Calu3 (cell line): ENCODE results near the gene MLPH. TPM values are rescaled to one million over a fixed set of nuclear protein-coding genes. Genes with fewer than 3 reads are reported as not detected.

ENCODE experiments used
- BruUV-seq: library from RNA; stranded (reverse); fragments of 400-500 nt; replicated peaks from 2 replicates; lab custom pipeline; 2021; lab: Mats Ljungman, UMichigan
- CTCF ChIA-PET: fragments of 300-600 bp; sonication (Branson Sonifier 250); formaldehyde crosslinking; loops from one replicate; lab custom pipeline; 2022; ENCODE audit warnings: antibody characterized with exemption; lab: Charles Lee
- DNase-seq: peaks from one replicate; pipeline ENCODE4 v3.0.0; 2022
- H3K27ac Mint-ChIP-seq: one replicate; pipeline ENCODE4 v1.8.0; 2022; ENCODE audit warnings: mixed read lengths; ENCODE audit not compliant: unreplicated experiment
- H3K27me3 Mint-ChIP-seq: one replicate; pipeline ENCODE4 v1.8.0; 2022; ENCODE audit warnings: mixed read lengths; ENCODE audit not compliant: unreplicated experiment
- H3K36me3 Mint-ChIP-seq: one replicate; pipeline ENCODE4 v1.8.0; 2022; ENCODE audit warnings: mild to moderate bottlenecking, moderate library complexity, mixed read lengths; ENCODE audit not compliant: insufficient read depth, unreplicated experiment
- H3K4me1 Mint-ChIP-seq: one replicate; pipeline ENCODE4 v1.8.0; 2022; ENCODE audit warnings: mild to moderate bottlenecking, low read depth, mixed read lengths; ENCODE audit not compliant: unreplicated experiment
- H3K4me3 Mint-ChIP-seq: one replicate; pipeline ENCODE4 v1.8.0; 2022; ENCODE audit warnings: mild to moderate bottlenecking, low read depth, moderate library complexity, mixed read lengths; ENCODE audit not compliant: unreplicated experiment
- H3K9me3 Mint-ChIP-seq: one replicate; pipeline ENCODE4 v1.8.0; 2022; ENCODE audit warnings: low read depth, mixed read lengths; ENCODE audit not compliant: unreplicated experiment
- CTCF ChIP-seq: fragments of 200-600 bp; IDR thresholded peaks from one replicate; pipeline ENCODE4 v1.8.0; 2022; ENCODE audit warnings: antibody characterized with exemption; ENCODE audit not compliant: unreplicated experiment
- intact Hi-C: fragments of 100-400 bp; cut with micrococcal nuclease; formaldehyde crosslinking; loops from one replicate; pipeline ENCODE4 v1.10.0; 2022; ENCODE audit not compliant: unreplicated experiment
- total RNA-seq: library from RNA; stranded (reverse); gene quantifications from 2 replicates; pipeline ENCODE4 v1.2.3, GENCODE V29; 2022

Gene MLPH
- total RNA-seq, 1 experiment from 2014 or later, result 39.8 TPM

- intact Hi-C loops, result loop anchor here (5.0 kb wide), 2 partner anchors 37 to 323 kb away; no protein-coding TSS in a partner anchor
- BruUV-seq, result no TSS peak
- DNase-seq, result peak; percentile 86
- Mint-ChIP-seq H3K4me3 (peak overlapping the region; percentile 86), H3K27me3 (peaks cover 45% of the 10 kb centered on the region), H3K4me1 (peaks cover 14% of the 10 kb centered on the region), H3K9me3 (no peaks in the 10 kb centered on the region), H3K36me3 (peaks cover 16% of the 10 kb centered on the region), H3K27ac (peak overlapping the region; percentile 90)
- peak; percentile 89 for TF ChIP-seq CTCF
- CTCF ChIA-PET, result interaction anchor here (0.6 to 1.9 kb wide), 11 partner anchors 15 to 352 kb away, joined by 3 to 18 read pairs (median 5); no protein-coding TSS in a partner anchor
These were observed 11.9 kb upstream of the MLPH start for GRCh38 chr2:237474931-237475703.

- H3K9me3 Mint-ChIP-seq, result no peaks in the 10 kb centered on the region
- DNase-seq, result peak; percentile 34
- peaks cover 16% of the 10 kb centered on the region for H3K36me3 Mint-ChIP-seq
- peak overlapping the region; percentile 86 for H3K4me3 Mint-ChIP-seq
- BruUV-seq, result no TSS peak
- peaks cover 14% of the 10 kb centered on the region for H3K4me1 Mint-ChIP-seq
- CTCF ChIA-PET, result interaction anchor here (0.6 to 1.9 kb wide), 12 partner anchors 14 to 353 kb away, joined by 3 to 18 read pairs (median 5); no protein-coding TSS in a partner anchor
- H3K27me3 Mint-ChIP-seq, result peaks cover 47% of the 10 kb centered on the region
- peak overlapping the region; percentile 72 for H3K27ac Mint-ChIP-seq
- no peak for TF ChIP-seq CTCF
- intact Hi-C loops, result no loop called here
These were observed 11.3 kb upstream of the MLPH start for GRCh38 chr2:237475704-237476141.

- Mint-ChIP-seq H3K4me3 (no peak overlapping the region), H3K4me1 (peaks cover 29% of the 10 kb centered on the region), H3K27ac (no peak overlapping the region), H3K9me3 (no peaks in the 10 kb centered on the region), H3K36me3 (peaks cover 17% of the 10 kb centered on the region), H3K27me3 (peaks cover 63% of the 10 kb centered on the region)
- CTCF ChIA-PET, result no interaction called here
- BruUV-seq, result no TSS peak
- DNase-seq, result no peak
- no peak for TF ChIP-seq CTCF
- intact Hi-C loops, result no loop called here
These were observed 9.0 kb upstream of the MLPH start for GRCh38 chr2:237478095-237478494.

GRCh38 chr2:237478979-237479378 lies 8.1 kb upstream of the MLPH start:
- CTCF ChIA-PET, result no interaction called here
- Mint-ChIP-seq H3K4me3 (no peak overlapping the region), H3K9me3 (no peaks in the 10 kb centered on the region), H3K36me3 (peaks cover 23% of the 10 kb centered on the region), H3K27ac (no peak overlapping the region), H3K4me1 (peaks cover 29% of the 10 kb centered on the region), H3K27me3 (peaks cover 63% of the 10 kb centered on the region)
- intact Hi-C loops, result no loop called here
- DNase-seq, result no peak
- BruUV-seq, result no TSS peak
- TF ChIP-seq CTCF, result no peak
